Sigmoid colon (tissue), 4 donors: ENCODE measurements around the gene CD180.

Experiments used
- EP300 ChIP-seq, 4 donors: sonication (generic); formaldehyde crosslinking; IDR thresholded peaks; one replicate each; pipeline ENCODE4 v1.6.1; 2017; ENCODE audit warnings: antibody characterized with exemption in 4 of 4
- POLR2A ChIP-seq, 2 donors: fragments of 450-650 bp; IDR thresholded peaks; one replicate each; pipeline ENCODE4 v1.6.1; 2016; ENCODE audit warnings: antibody characterized with exemption in 2 of 2, mild to moderate bottlenecking in 2 of 2, moderate library complexity in 2 of 2
- POLR2AphosphoS5 ChIP-seq, 4 donors: sonication (generic); formaldehyde crosslinking; IDR thresholded peaks; one replicate each; pipeline ENCODE4 v1.6.1; 2017; ENCODE audit warnings: antibody characterized with exemption in 4 of 4
- TF ChIP-seq, protein P1 (sequence below), 4 experiments: fragments of 450-650 bp in 3 of 4; fragments of 200-600 bp in 1 of 4; IDR thresholded peaks; one replicate each; pipeline ENCODE4 v1.5.1; 2016 to 2019; ENCODE audit warnings: antibody characterized with exemption in 4 of 4, mild to moderate bottlenecking in 3 of 4, moderate library complexity in 2 of 4

DNA sequence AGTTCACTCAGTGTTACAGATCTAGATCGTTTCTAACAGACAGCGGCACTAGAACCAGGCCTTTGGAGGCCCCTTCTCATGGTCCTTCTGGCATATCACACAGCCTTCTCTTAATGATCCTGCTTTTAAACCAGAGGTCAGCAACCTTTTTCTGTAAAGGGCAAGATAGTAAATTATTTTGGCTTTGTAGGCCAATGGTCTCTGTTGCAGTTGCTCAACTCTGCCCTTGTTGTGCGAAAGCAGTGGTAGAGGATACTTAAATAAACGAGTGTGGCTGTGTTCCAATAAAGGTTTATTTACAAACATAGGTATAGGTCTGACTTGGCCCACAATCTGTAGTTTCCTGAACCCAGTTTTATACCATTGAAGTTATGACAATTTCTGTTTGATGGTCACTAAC lies 47.3 kb upstream of the CD180 start:
- TF ChIP-seq POLR2A (IDR thresholded peaks at IDR 0.05) (no peak), POLR2AphosphoS5 (IDR thresholded peaks at IDR 0.05) (no peak), EP300 (IDR thresholded peaks at IDR 0.05) (no peak)
- TF ChIP-seq, protein P1, sequence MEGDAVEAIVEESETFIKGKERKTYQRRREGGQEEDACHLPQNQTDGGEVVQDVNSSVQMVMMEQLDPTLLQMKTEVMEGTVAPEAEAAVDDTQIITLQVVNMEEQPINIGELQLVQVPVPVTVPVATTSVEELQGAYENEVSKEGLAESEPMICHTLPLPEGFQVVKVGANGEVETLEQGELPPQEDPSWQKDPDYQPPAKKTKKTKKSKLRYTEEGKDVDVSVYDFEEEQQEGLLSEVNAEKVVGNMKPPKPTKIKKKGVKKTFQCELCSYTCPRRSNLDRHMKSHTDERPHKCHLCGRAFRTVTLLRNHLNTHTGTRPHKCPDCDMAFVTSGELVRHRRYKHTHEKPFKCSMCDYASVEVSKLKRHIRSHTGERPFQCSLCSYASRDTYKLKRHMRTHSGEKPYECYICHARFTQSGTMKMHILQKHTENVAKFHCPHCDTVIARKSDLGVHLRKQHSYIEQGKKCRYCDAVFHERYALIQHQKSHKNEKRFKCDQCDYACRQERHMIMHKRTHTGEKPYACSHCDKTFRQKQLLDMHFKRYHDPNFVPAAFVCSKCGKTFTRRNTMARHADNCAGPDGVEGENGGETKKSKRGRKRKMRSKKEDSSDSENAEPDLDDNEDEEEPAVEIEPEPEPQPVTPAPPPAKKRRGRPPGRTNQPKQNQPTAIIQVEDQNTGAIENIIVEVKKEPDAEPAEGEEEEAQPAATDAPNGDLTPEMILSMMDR (IDR thresholded peaks at IDR 0.05) = no peak
